Activated B cell treated with CpG ODN at 0.5 μM for 24 hours (primary cell): Measurements from ENCODE around the gene METTL9. TPM values are rescaled to one million over a fixed set of nuclear protein-coding genes. Genes with fewer than 3 reads are reported as not detected.
"Not testable (repeated sequence)": the region's sequence is repeated elsewhere in the genome, so short reads cannot be mapped to it uniquely, and the experiment has no call there.

Experiments
- ATAC-seq: fragments of 200-7000 bp; cut with Tn5 transposase; one replicate; pipeline ENCODE4 v1.10.0; 2021; ENCODE audit warnings: low read depth, mild to moderate bottlenecking, moderate library complexity
- CTCF ChIA-PET: fragments of 350-600 bp; sonication (Branson Sonifier 250); formaldehyde crosslinking; loops from one replicate; lab custom pipeline; 2021; ENCODE audit warnings: antibody characterized with exemption; lab: Charles Lee
- POLR2A ChIA-PET: fragments of 350-600 bp; sonication (Branson Sonifier 250); formaldehyde crosslinking; loops from one replicate; lab custom pipeline; 2021; ENCODE audit warnings: antibody characterized with exemption; lab: Charles Lee
- DNase-seq: peaks from one replicate; pipeline ENCODE4 v3.0.0; 2022
- H3K27ac Mint-ChIP-seq: one replicate; pipeline ENCODE4 v1.8.0; 2020; ENCODE audit warnings: mixed read lengths
- H3K27me3 Mint-ChIP-seq: one replicate; pipeline ENCODE4 v1.8.0; 2021; ENCODE audit warnings: mixed read lengths
- H3K36me3 Mint-ChIP-seq: one replicate; pipeline ENCODE4 v1.8.0; 2021; ENCODE audit warnings: low read depth, mixed read lengths
- H3K4me1 Mint-ChIP-seq: one replicate; pipeline ENCODE4 v1.8.0; 2021; ENCODE audit warnings: mixed read lengths
- H3K4me3 Mint-ChIP-seq: one replicate; pipeline ENCODE4 v1.8.0; 2020; ENCODE audit warnings: mild to moderate bottlenecking, mixed read lengths
- H3K9me3 Mint-ChIP-seq: one replicate; pipeline ENCODE4 v1.8.0; 2020; ENCODE audit warnings: mixed read lengths
- intact Hi-C: fragments of 100-400 bp; cut with micrococcal nuclease; formaldehyde crosslinking; loops from one replicate; pipeline ENCODE4 v1.15.1; 2024
- total RNA-seq: library from RNA; stranded (reverse); gene quantifications from 2 replicates; pipeline ENCODE4 v1.2.3, GENCODE V29; 2022
- TF ChIP-seq, protein P1 (sequence below): fragments of 200-600 bp; IDR thresholded peaks from one replicate; pipeline ENCODE4 v1.8.0; 2022; ENCODE audit warnings: antibody characterized with exemption, mild to moderate bottlenecking

Gene METTL9
- total RNA-seq, 1 donor from 2014 or later = 53.3 TPM

DNA sequence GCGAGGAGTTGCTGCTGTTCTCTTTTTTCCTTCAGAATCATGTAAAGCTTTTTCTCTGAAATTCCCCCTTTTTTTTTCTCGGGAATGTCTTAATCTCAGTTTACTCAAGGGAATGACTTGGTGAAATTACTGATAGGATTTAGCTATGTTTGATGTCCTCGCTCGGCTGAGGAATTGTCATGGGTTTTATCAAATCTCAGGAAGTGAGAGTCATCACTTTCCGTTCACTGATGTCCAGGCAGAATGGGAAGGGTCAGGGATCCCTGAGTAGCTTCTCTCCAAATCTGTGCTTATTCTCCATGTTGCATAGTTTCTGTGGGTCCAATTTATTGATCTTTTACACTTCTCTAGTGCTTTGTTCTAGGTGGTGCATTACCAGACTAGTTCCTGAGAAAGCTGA is 46.7 kb downstream of the METTL9 start:
- ChIA-PET POLR2A (interaction anchor here (0.7 to 5.8 kb wide), 6 partner anchors 10 to 47 kb away, joined by 3 to 34 read pairs (median 8); partner anchors contain the start of genes METTL9 and OTOA), CTCF (interaction anchor here (1.0 to 12.5 kb wide), 3 partner anchors 10 to 90 kb away, joined by 3 to 98 read pairs (median 5); no protein-coding TSS in a partner anchor)
- Mint-ChIP-seq H3K27me3 (no peaks in the 10 kb centered on the region), H3K9me3 (no peaks in the 10 kb centered on the region), H3K36me3 (no peaks in the 10 kb centered on the region), H3K4me3 (peak overlapping the region; percentile 33), H3K27ac (peak overlapping the region; percentile 89), H3K4me1 (peaks cover 72% of the 10 kb centered on the region)
- TF ChIP-seq, protein P1, sequence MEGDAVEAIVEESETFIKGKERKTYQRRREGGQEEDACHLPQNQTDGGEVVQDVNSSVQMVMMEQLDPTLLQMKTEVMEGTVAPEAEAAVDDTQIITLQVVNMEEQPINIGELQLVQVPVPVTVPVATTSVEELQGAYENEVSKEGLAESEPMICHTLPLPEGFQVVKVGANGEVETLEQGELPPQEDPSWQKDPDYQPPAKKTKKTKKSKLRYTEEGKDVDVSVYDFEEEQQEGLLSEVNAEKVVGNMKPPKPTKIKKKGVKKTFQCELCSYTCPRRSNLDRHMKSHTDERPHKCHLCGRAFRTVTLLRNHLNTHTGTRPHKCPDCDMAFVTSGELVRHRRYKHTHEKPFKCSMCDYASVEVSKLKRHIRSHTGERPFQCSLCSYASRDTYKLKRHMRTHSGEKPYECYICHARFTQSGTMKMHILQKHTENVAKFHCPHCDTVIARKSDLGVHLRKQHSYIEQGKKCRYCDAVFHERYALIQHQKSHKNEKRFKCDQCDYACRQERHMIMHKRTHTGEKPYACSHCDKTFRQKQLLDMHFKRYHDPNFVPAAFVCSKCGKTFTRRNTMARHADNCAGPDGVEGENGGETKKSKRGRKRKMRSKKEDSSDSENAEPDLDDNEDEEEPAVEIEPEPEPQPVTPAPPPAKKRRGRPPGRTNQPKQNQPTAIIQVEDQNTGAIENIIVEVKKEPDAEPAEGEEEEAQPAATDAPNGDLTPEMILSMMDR = no peak
- intact Hi-C loops = no loop called here
- DNase-seq (no peak), ATAC-seq (no peak)

DNA sequence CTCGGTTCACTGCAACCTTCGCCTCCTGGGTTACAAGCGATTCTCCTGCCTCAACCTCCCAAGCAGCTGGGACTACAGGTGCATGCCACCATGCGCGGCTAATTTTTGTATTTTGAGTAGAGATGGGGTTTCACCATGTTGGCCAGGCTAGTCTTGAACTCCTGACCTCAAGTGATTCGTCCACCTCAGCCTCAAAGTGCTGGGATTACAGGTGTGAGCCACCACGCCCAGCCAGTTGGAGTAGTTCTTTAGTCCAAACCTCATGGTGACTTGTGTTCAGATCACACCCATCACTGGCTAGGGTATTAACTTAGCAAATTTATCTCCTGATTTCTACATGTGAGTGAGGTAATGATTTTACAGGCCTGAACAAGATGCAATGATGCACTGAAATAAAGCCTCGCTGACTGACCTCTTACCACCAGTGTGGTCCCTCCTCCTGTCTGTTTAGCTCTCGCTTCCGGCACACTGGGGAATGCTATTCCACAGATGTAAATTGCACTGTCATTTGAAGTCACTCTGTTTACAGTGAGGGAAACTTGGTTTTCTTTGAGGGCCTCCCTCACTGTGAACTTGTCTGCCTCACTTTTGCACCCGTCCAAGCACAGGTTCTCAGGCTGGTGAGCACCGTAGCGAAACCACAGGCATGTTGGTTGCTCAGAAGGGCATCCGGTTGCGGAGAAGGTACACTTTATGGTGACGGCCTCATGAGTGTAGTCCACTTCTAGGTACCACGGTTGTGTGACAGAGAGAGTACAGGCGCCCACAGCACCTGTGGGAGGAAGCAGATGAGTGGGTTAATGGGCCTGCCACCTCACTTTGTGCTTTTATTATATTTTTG is 47.6 kb downstream of the METTL9 start:
- ChIA-PET CTCF (interaction anchor here (0.6 to 12.5 kb wide), 2 partner anchors 9 to 62 kb away, joined by 3 to 98 read pairs; no protein-coding TSS in a partner anchor), POLR2A (interaction anchor here (2.7 to 5.8 kb wide), 2 partner anchors 9 to 48 kb away, joined by 12 to 34 read pairs; partner anchors contain the start of gene METTL9)
- TF ChIP-seq, protein P1 = no peak
- Mint-ChIP-seq H3K9me3 (no peaks in the 10 kb centered on the region), H3K4me1 (peaks cover 77% of the 10 kb centered on the region), H3K36me3 (no peaks in the 10 kb centered on the region), H3K4me3 (peak overlapping the region; percentile 53), H3K27me3 (no peaks in the 10 kb centered on the region), H3K27ac (peak overlapping the region; percentile 89)
- ATAC-seq (peak; percentile 83), DNase-seq (peak; percentile 42)
- intact Hi-C loops = loop anchor here (1.0 kb wide), 2 partner anchors 9 to 650 kb away; partner anchors contain the start of gene POLR3E

DNA sequence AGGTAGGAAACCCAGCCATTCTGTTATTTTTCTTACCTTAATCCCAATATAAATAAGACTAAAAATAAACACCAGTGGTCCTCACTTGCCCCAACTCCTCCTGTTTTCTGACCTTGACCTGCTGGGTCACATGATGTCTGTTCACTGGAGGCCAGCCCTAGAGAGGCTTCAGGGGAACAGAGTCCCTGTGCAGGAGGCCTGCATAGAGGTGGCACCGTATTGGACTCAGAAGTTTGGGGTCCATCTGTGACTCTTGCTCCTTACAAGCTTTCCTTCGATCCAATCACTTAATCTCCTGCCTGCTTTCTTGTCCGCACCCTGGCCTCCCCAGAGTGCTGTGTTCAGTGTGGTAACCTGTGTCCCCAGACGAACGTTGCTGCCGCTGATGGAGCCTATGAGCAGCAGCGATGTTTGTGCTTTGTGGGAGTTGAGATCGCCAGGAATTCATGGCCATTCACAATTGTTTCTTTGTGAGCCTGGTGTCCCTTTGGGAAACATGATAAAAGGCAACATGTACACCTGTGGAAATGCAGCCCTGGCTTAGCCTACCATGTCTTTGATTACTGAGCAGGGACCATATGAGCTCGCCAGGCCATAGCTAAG is 48.3 kb downstream of the METTL9 start:
- TF ChIP-seq, protein P1 = no peak
- no peak overlapping the region for H3K4me3 Mint-ChIP-seq
- ATAC-seq (no peak), DNase-seq (no peak)
- no peaks in the 10 kb centered on the region for H3K27me3 Mint-ChIP-seq
- H3K27ac Mint-ChIP-seq = peak overlapping the region; percentile 89
- no peaks in the 10 kb centered on the region for H3K9me3 Mint-ChIP-seq
- intact Hi-C loops = loop anchor here (1.0 kb wide), 2 partner anchors 9 to 650 kb away; partner anchors contain the start of gene POLR3E
- H3K36me3 Mint-ChIP-seq = no peaks in the 10 kb centered on the region
- POLR2A ChIA-PET = interaction anchor here (0.9 to 5.8 kb wide), 2 partner anchors 9 to 49 kb away, joined by 5 to 34 read pairs; no protein-coding TSS in a partner anchor
- H3K4me1 Mint-ChIP-seq = peaks cover 82% of the 10 kb centered on the region
- CTCF ChIA-PET = interaction anchor here (0.6 to 12.5 kb wide), 2 partner anchors 8 to 61 kb away, joined by 3 to 98 read pairs; no protein-coding TSS in a partner anchor

DNA sequence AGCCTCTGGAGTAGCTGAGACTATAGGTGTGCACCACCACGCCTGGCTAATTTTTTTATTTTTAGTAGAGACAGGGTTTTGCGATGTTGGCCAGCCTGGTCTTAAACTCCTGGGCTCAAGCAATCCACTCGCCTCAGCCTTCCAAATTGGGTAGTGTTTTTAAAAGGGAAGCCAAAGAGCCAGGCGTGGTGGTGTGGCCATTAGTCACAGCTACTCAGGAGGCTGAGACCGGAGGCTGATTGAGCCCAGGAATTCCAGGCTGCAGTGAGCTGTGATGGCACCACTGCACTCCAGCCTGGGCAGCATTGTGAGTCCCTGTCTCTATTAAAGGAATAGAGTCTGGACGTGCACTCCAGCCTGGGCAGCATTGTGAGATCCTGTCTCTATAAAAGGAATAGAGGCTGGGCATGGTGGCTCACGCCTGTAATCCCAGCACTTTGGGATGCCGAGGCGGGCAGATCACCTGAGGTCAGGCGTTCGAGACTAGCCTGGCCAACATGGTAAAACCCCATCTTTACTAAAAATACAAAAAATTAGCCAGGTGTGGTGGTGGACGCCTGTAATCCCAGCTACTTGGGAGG is 50.5 kb downstream of the METTL9 start:
- H3K27ac Mint-ChIP-seq, H3K4me3 Mint-ChIP-seq, POLR2A ChIA-PET, ATAC-seq, H3K36me3 Mint-ChIP-seq, intact Hi-C loops, CTCF ChIA-PET, H3K9me3 Mint-ChIP-seq, H3K27me3 Mint-ChIP-seq, DNase-seq: not testable (repeated sequence)
- peaks cover 88% of the 10 kb centered on the region for H3K4me1 Mint-ChIP-seq

DNA sequence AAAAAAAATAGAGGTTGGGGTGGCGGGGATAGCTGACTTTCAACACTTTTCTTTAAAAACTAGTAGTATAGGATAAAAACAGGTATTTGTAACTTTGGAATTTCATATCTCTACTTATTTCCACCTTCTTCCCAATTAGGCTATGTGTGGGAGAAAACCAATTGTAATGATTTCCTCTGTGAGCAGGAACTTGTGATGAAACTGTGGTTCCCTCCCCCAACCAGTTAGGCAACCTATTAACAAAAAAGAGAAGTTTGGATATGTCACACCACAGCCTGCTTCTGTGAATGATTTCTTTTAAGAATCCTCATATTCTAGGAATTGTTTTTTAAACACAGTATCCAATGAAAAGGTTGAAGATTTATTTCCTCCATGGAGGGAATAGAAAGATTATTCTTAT is 51.1 kb downstream of the METTL9 start:
- TF ChIP-seq, protein P1 = no peak
- H3K27ac Mint-ChIP-seq = peak overlapping the region; percentile 12
- peaks cover 88% of the 10 kb centered on the region for H3K4me1 Mint-ChIP-seq
- ChIA-PET POLR2A (interaction anchor here (0.7 to 0.8 kb wide), 2 partner anchors 11 to 1865 kb away, joined by 3 to 9 read pairs; no protein-coding TSS in a partner anchor), CTCF (no interaction called here)
- H3K9me3 Mint-ChIP-seq = no peaks in the 10 kb centered on the region
- intact Hi-C loops = no loop called here
- no peak for DNase-seq
- H3K36me3 Mint-ChIP-seq = peaks cover 10% of the 10 kb centered on the region
- no peaks in the 10 kb centered on the region for H3K27me3 Mint-ChIP-seq
- no peak overlapping the region for H3K4me3 Mint-ChIP-seq
- no peak for ATAC-seq
